ENCODE measurements around the gene DBP.

- TF ChIP-seq TCF7L2 (IDR thresholded peaks at IDR 0.05; ENCODE audit: low read depth, low read length) (no peak), JUND (CRISPR knock-in tag; IDR thresholded peaks at IDR 0.05) (no peak), ATF1 (CRISPR knock-in tag; IDR thresholded peaks at IDR 0.05) (no peak), ZKSCAN1 (IDR thresholded peaks at IDR 0.05; ENCODE audit: low read length) (no peak), FOSL1 (CRISPR knock-in tag; IDR thresholded peaks at IDR 0.05; ENCODE audit: borderline replicate concordance) (no peak), EZH2 (conservative IDR thresholded peaks at IDR 0.05; ENCODE audit: low read depth, low read length) (no peak), TCF12 (IDR thresholded peaks at IDR 0.05) (no peak), TCF12 (CRISPR knock-in tag; IDR thresholded peaks at IDR 0.05) (no peak)
- TF ChIP-seq, protein P1, sequence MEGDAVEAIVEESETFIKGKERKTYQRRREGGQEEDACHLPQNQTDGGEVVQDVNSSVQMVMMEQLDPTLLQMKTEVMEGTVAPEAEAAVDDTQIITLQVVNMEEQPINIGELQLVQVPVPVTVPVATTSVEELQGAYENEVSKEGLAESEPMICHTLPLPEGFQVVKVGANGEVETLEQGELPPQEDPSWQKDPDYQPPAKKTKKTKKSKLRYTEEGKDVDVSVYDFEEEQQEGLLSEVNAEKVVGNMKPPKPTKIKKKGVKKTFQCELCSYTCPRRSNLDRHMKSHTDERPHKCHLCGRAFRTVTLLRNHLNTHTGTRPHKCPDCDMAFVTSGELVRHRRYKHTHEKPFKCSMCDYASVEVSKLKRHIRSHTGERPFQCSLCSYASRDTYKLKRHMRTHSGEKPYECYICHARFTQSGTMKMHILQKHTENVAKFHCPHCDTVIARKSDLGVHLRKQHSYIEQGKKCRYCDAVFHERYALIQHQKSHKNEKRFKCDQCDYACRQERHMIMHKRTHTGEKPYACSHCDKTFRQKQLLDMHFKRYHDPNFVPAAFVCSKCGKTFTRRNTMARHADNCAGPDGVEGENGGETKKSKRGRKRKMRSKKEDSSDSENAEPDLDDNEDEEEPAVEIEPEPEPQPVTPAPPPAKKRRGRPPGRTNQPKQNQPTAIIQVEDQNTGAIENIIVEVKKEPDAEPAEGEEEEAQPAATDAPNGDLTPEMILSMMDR (CRISPR knock-in tag; IDR thresholded peaks at IDR 0.05) = no peak
These were observed 14.5 kb upstream of the DBP start for GRCh38 chr19:48651683-48652048.

All from HepG2 (cell line).